SK-N-SH (cell line): Measurements from ENCODE around the gene TUBA4A. TPM values are rescaled to one million over a fixed set of nuclear protein-coding genes. Genes with fewer than 3 reads are reported as not detected.

Experiments
- CTCF ChIA-PET: fragments of 300-600, 350-600 bp; formaldehyde crosslinking; extraction: SDS; loops from one replicate; lab custom pipeline; 2021; lab: Yijun Ruan, JAX
- POLR2A ChIA-PET: fragments of 350-600 bp; sonication (Branson Sonifier 250); formaldehyde crosslinking; extraction: SDS; loops from one replicate; lab custom pipeline; 2020; ENCODE audit warnings: antibody characterized with exemption, inconsistent platforms; lab: Yijun Ruan, JAX
- DNase-seq: peaks from one replicate; pipeline ENCODE4 v3.0.0; 2012
- H2AFZ ChIP-seq: fragments of 200-600 bp; sonication (generic); 2 replicates; pipeline ENCODE4 v1.8.1; 2016; ENCODE audit warnings: antibody characterized with exemption, mild to moderate bottlenecking, low read depth
- H3F3A ChIP-seq: fragments of 200-600 bp; sonication (generic); replicated peaks from 2 replicates; pipeline ENCODE3; 2016; ENCODE audit warnings: antibody characterized with exemption, mild to moderate bottlenecking; ENCODE audit not compliant: insufficient read depth
- H3K27ac ChIP-seq, 2 experiments: fragments of 200-500 bp in 1 of 2; fragments of 200-600 bp in 1 of 2; sonication (Bioruptor generic) in 1 of 2; sonication (generic), shearing (Covaris generic) in 1 of 2; 2 replicates each; pipeline versions ENCODE4 v1.5.1 to v1.6.1; 2014 to 2016; ENCODE audit warnings: low read depth in 2 of 2, inconsistent platforms in 1 of 2, low read length in 1 of 2, mild to moderate bottlenecking in 1 of 2, mixed read lengths in 1 of 2
- H3K27me3 ChIP-seq: fragments of 200-600 bp; sonication (generic), shearing (Covaris generic); 2 replicates; pipeline ENCODE4 v1.6.1; 2016; ENCODE audit warnings: mixed run types; ENCODE audit not compliant: insufficient read depth
- H3K36me3 ChIP-seq, 2 experiments: fragments of 200-500 bp in 1 of 2; fragments of 200-600 bp in 1 of 2; sonication (Bioruptor generic) in 1 of 2; sonication (generic) in 1 of 2; replicated peaks in 1 of 2; 2 replicates each; pipeline versions ENCODE3 to v1.5.1; 2014 to 2016; ENCODE audit warnings: low read length in 1 of 2, mild to moderate bottlenecking in 1 of 2; ENCODE audit not compliant: insufficient read depth in 2 of 2, control insufficient read depth in 1 of 2
- H3K4me1 ChIP-seq, 2 experiments: fragments of 200-500 bp in 1 of 2; fragments of 200-600 bp in 1 of 2; sonication (Bioruptor generic) in 1 of 2; sonication (generic), shearing (Covaris generic) in 1 of 2; 2 replicates each; pipeline versions ENCODE4 v1.5.1 to v1.6.1; 2014 to 2016; ENCODE audit warnings: low read depth in 1 of 2, low read length in 1 of 2, mixed run types in 1 of 2; ENCODE audit not compliant: insufficient read depth in 2 of 2, control insufficient read depth in 1 of 2
- H3K4me2 ChIP-seq: fragments of 200-600 bp; sonication (generic), shearing (Covaris generic); 2 replicates; pipeline ENCODE4 v1.6.1; 2017; ENCODE audit warnings: mixed run types
- H3K4me3 ChIP-seq, 2 experiments: fragments of 200-500 bp in 1 of 2; fragments of 200-600 bp in 1 of 2; sonication (Bioruptor generic) in 1 of 2; sonication (generic), shearing (Covaris generic) in 1 of 2; 2 replicates each; pipeline versions ENCODE4 v1.5.1 to v1.8.1; 2014 to 2016; ENCODE audit warnings: low read depth in 2 of 2, inconsistent platforms in 1 of 2, low read length in 1 of 2, mild to moderate bottlenecking in 1 of 2, mixed read lengths in 1 of 2, moderate library complexity in 1 of 2
- H3K79me2 ChIP-seq: fragments of 200-600 bp; sonication (generic); 2 replicates; pipeline ENCODE4 v1.8.1; 2017; ENCODE audit warnings: mild to moderate bottlenecking; ENCODE audit not compliant: insufficient read depth
- H3K9ac ChIP-seq: fragments of 200-600 bp; sonication (generic); 2 replicates; pipeline ENCODE4 v1.6.1; 2017; ENCODE audit warnings: mixed run types
- H3K9me2 ChIP-seq: fragments of 200-600 bp; sonication (generic); 2 replicates; pipeline ENCODE4 v1.6.1; 2017; ENCODE audit warnings: mixed run types
- H3K9me3 ChIP-seq: fragments of 200-600 bp; sonication (generic); 2 replicates; pipeline ENCODE4 v1.6.1; 2017; ENCODE audit warnings: mixed run types, mild to moderate bottlenecking, moderate library complexity
- H4K20me1 ChIP-seq: fragments of 200-600 bp; sonication (generic); 2 replicates; pipeline ENCODE4 v1.6.1; 2017; ENCODE audit warnings: mild to moderate bottlenecking, mixed run types; ENCODE audit not compliant: insufficient read depth
- CHD2 ChIP-seq: fragments of 150-350 bp; IDR thresholded peaks from 2 replicates; pipeline ENCODE4 v1.6.1; 2018; ENCODE audit warnings: low read length; ENCODE audit not compliant: partially characterized antibody
- EP300 ChIP-seq, 2 experiments: IDR thresholded peaks; 2 replicates each; pipeline versions ENCODE4 v1.4.0 to v1.6.1; 2012; ENCODE audit warnings: borderline replicate concordance in 1 of 2, low read depth in 1 of 2, low read length in 1 of 2
- EZH2phosphoT487 ChIP-seq: fragments of 200-600 bp; sonication (generic); IDR thresholded peaks from 2 replicates; pipeline ENCODE4 v1.6.1; 2017; ENCODE audit warnings: low read depth, mixed run types, mild to moderate bottlenecking, antibody characterized with exemption, moderate library complexity, borderline replicate concordance
- FOSL2 ChIP-seq: IDR thresholded peaks from 2 replicates; pipeline ENCODE4 v1.4.0; 2012; ENCODE audit warnings: low read depth, mild to moderate bottlenecking, moderate library complexity, borderline replicate concordance
- FOXJ3 ChIP-seq: sonication (generic); formaldehyde crosslinking; IDR thresholded peaks from 2 replicates; pipeline ENCODE4 v1.5.1; 2020; ENCODE audit warnings: mild to moderate bottlenecking, missing genetic modification reagents
- FOXM1 ChIP-seq: IDR thresholded peaks from 2 replicates; pipeline ENCODE4 v1.4.0; 2012; ENCODE audit warnings: low read depth, mild to moderate bottlenecking
- GATA2 ChIP-seq: sonication (generic); formaldehyde crosslinking; IDR thresholded peaks from 2 replicates; pipeline ENCODE4 v1.5.0; 2020; ENCODE audit warnings: mild to moderate bottlenecking, missing genetic modification reagents
- IRF3 ChIP-seq: fragments of 150-350 bp; IDR thresholded peaks from 2 replicates; pipeline ENCODE4 v1.6.1; 2016; ENCODE audit warnings: mild to moderate bottlenecking, low read depth, low read length
- JUND ChIP-seq: IDR thresholded peaks from 2 replicates; pipeline ENCODE4 v1.4.0; 2012
- MAX ChIP-seq: IDR thresholded peaks from 2 replicates; pipeline ENCODE4 v1.4.0; 2012; ENCODE audit warnings: low read depth
- MXI1 ChIP-seq: IDR thresholded peaks from 2 replicates; pipeline ENCODE4 v1.6.1; 2012; ENCODE audit warnings: mild to moderate bottlenecking, low read depth, low read length, improper control_type of control experiment
- NFIC ChIP-seq: IDR thresholded peaks from 2 replicates; pipeline ENCODE4 v1.4.0; 2012; ENCODE audit warnings: borderline replicate concordance
- NRF1 ChIP-seq: IDR thresholded peaks from 2 replicates; pipeline ENCODE4 v1.6.1; 2012; ENCODE audit warnings: low read depth, mild to moderate bottlenecking, low read length
- PBX3 ChIP-seq: IDR thresholded peaks from 2 replicates; pipeline ENCODE4; 2012
- POLR2AphosphoS5 ChIP-seq: IDR thresholded peaks from 2 replicates; pipeline ENCODE4 v1.6.1; 2012; ENCODE audit warnings: low read depth, low read length
- REST ChIP-seq: IDR thresholded peaks from 2 replicates; pipeline ENCODE4 v1.6.1; 2012; ENCODE audit warnings: mild to moderate bottlenecking, low read depth, low read length, moderate library complexity
- RFX5 ChIP-seq: IDR thresholded peaks from 2 replicates; pipeline ENCODE4 v1.6.1; 2012; ENCODE audit warnings: mild to moderate bottlenecking, improper control_type of control experiment, low read length
- SMC3 ChIP-seq: IDR thresholded peaks from 2 replicates; pipeline ENCODE4 v1.6.1; 2012; ENCODE audit warnings: low read depth, low read length, improper control_type of control experiment
- TAF1 ChIP-seq: IDR thresholded peaks from 2 replicates; pipeline ENCODE4 v1.6.1; 2012; ENCODE audit warnings: low read depth, mild to moderate bottlenecking, low read length, moderate library complexity, borderline replicate concordance
- USF1 ChIP-seq: IDR thresholded peaks from 2 replicates; pipeline ENCODE4 v1.4.0; 2012; ENCODE audit warnings: low read depth, borderline replicate concordance
- ZBTB33 ChIP-seq: IDR thresholded peaks from 2 replicates; pipeline ENCODE4 v1.4.0; 2012; ENCODE audit warnings: low read depth, borderline replicate concordance
- WGBS: methylation state at CpG from one replicate; pipeline ENCODE4 v1.1.6; 2017; ENCODE audit warnings: low lambda C conversion rate; 5-methylcytosine and 5-hydroxymethylcytosine counted together
- polyA plus RNA-seq, 3 experiments: library from polyadenylated mRNA; depleted of rRNA; stranded (reverse); fragments of >200 nt; gene quantifications; 2 replicates each; pipeline ENCODE4 v1.2.3, GENCODE V29; 2012

The TUBA4A gene
- polyA plus RNA-seq, 1 of the 3 experiments (the other 2 are of a cell fraction), result 6.2 TPM

- Histone ChIP-seq H3K9me2 (no peaks in the 10 kb centered on the region), H3K4me3 (peak overlapping the region; percentile 37 to 51; a peak in 3 of 4 replicates), H3K27ac (peak overlapping the region in 1 of 2 experiments; percentile 18; a peak in 1 of 4 replicates), H4K20me1 (no peaks in the 10 kb centered on the region), H3K4me2 (peak overlapping the region; percentile 49; the same call in 1 of the 2 replicates), H3K79me2 (no peaks in the 10 kb centered on the region), H3F3A (peaks cover 6% of the 10 kb centered on the region), H2AFZ (peak overlapping the region; percentile 56; the same call in 1 of the 2 replicates), H3K27me3 (no peaks in the 10 kb centered on the region), H3K9me3 (no peaks in the 10 kb centered on the region), H3K36me3 (no peaks in the 10 kb centered on the region), H3K9ac (no peak overlapping the region; the same call in 1 of the 2 replicates), H3K4me1 (peaks cover under 1 to 8% of the 10 kb centered on the region in 2 experiments; a peak in 1 of 4 replicates)
- POLR2A ChIA-PET, result interaction anchor here (1.0 to 1.7 kb wide), 9 partner anchors 8 to 123 kb away, joined by 3 to 7 read pairs (median 4); partner anchors contain the start of genes ABCB6, CNPPD1, DNAJB2 and GLB1L
- CTCF ChIA-PET, result interaction anchor here (0.6 to 9.0 kb wide), 88 partner anchors 10 to 722 kb away, joined by 3 to 312 read pairs (median 4); partner anchors contain the start of genes ABCB6, ANKZF1, ATG9A and CFAP65
- WGBS, result 53% methylated on average over 33 of the region's 67 CpGs
- peak; percentile 100 for DNase-seq
- TF ChIP-seq EZH2phosphoT487 (no peak), TAF1 (no peak), NFIC (no peak), RFX5 (0 out of 2 replicates have a peak, but pooled peaks have one; percentile 54), GATA2 (CRISPR knock-in tag) (no peak), CHD2 (peak; percentile 46), ZBTB33 (no peak), PBX3 (no peak), NRF1 (peak; percentile 40), POLR2AphosphoS5 (no peak), MAX (peak; percentile 80), SMC3 (peak; percentile 93), EP300 (IDR thresholded peaks at IDR 0.05; ENCODE audit: borderline replicate concordance in 1 of 2, low read depth in 1 of 2, low read length in 1 of 2) (no peak), FOSL2 (no peak), IRF3 (no peak), REST (peak; percentile 56; the same call in 1 of the 2 replicates), MXI1 (peak; percentile 77), FOXJ3 (CRISPR knock-in tag) (no peak), FOXM1 (no peak), USF1 (no peak), JUND (no peak)
Measured at GRCh38 chr2:219294356-219295351, 40.9 kb upstream of the TUBA4A start.
